Tibial artery (tissue), 4 donors: Measurements from ENCODE around the gene TRPM7.

Experiments
- DNase-seq, 2 donors: peaks; one replicate each; pipeline ENCODE4 v3.0.0-alpha.2; 2019
- H3K27ac ChIP-seq, 2 donors: fragments of 200-600 bp; sonication (generic) in 1 of 2; 1 replicate in 1 of 2; 2 replicates in 1 of 2; pipeline ENCODE4 v1.5.1; 2018 to 2019; ENCODE audit warnings: mild to moderate bottlenecking in 1 of 2
- H3K27me3 ChIP-seq, 2 donors: fragments of 200-600 bp; sonication (generic) in 1 of 2; one replicate each; pipeline versions ENCODE4 v1.5.1 to v1.6.0; 2016 to 2019
- H3K36me3 ChIP-seq, 3 donors: fragments of 200-600 bp; sonication (generic) in 2 of 3; one replicate each; pipeline ENCODE4 v1.5.1; 2016 to 2019; ENCODE audit warnings: mild to moderate bottlenecking in 2 of 3
- H3K4me1 ChIP-seq, 4 donors: fragments of 200-600 bp; sonication (generic) in 2 of 4; 1 replicate in 3 of 4; 2 replicates in 1 of 4; pipeline ENCODE4 v1.5.1; 2016 to 2019
- H3K4me3 ChIP-seq, 2 donors: fragments of 200-600 bp; sonication (generic) in 1 of 2; 1 replicate in 1 of 2; 2 replicates in 1 of 2; pipeline ENCODE4 v1.5.1; 2018 to 2019; ENCODE audit warnings: mild to moderate bottlenecking in 2 of 2
- H3K9me3 ChIP-seq, 3 donors: fragments of 200-600 bp; sonication (generic) in 1 of 3; one replicate each; pipeline ENCODE4 v1.5.1; 2016 to 2019
- intact Hi-C: fragments of 100-400 bp; cut with DNase I; formaldehyde crosslinking; loops from one replicate; pipeline ENCODE4 v1.15.0; 2023; ENCODE audit warnings: low total_unique reads
- TF ChIP-seq, protein P1 (sequence below), 2 experiments: fragments of 200-600 bp in 1 of 2; fragments of 450-650 bp in 1 of 2; IDR thresholded peaks; one replicate each; pipeline ENCODE4 v1.5.1; 2017 to 2019; ENCODE audit warnings: antibody characterized with exemption in 2 of 2, mild to moderate bottlenecking in 1 of 2, moderate library complexity in 1 of 2

TRPM7 gene

DNA sequence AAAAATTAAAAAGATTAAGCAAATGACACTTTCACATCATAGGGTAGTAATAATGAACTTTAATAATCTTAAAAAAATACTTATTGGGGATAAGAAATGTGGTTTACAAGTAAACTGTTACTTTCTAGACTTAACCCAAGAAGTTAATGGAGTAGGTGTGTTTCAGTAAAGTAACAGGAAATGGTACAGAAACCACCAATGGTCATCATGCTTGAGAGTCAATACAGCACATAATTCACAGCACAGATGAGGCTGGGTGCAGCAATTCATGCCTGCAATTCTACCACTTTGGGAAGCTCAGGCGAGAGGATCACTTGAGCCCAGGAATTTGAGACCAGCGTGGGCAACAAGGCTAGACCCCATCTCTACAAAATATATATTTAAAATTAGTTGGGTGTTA lies 128.6 kb downstream of the TRPM7 start:
- H3K4me3 ChIP-seq = no peak overlapping the region
- peaks cover 16 to 49% (median 24%) of the 10 kb centered on the region in 3 donors for H3K36me3 ChIP-seq
- no peak overlapping the region for H3K27ac ChIP-seq

GRCh38 chr15:50556642-50557371 lies 129.8 kb downstream of the TRPM7 start:
- TF ChIP-seq, protein P1, sequence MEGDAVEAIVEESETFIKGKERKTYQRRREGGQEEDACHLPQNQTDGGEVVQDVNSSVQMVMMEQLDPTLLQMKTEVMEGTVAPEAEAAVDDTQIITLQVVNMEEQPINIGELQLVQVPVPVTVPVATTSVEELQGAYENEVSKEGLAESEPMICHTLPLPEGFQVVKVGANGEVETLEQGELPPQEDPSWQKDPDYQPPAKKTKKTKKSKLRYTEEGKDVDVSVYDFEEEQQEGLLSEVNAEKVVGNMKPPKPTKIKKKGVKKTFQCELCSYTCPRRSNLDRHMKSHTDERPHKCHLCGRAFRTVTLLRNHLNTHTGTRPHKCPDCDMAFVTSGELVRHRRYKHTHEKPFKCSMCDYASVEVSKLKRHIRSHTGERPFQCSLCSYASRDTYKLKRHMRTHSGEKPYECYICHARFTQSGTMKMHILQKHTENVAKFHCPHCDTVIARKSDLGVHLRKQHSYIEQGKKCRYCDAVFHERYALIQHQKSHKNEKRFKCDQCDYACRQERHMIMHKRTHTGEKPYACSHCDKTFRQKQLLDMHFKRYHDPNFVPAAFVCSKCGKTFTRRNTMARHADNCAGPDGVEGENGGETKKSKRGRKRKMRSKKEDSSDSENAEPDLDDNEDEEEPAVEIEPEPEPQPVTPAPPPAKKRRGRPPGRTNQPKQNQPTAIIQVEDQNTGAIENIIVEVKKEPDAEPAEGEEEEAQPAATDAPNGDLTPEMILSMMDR (IDR thresholded peaks at IDR 0.05) = no peak
- Histone ChIP-seq H3K4me3 (no peak overlapping the region), H3K36me3 (peaks cover 16 to 37% (median 21%) of the 10 kb centered on the region in 3 donors), H3K27me3 (no peaks in the 10 kb centered on the region), H3K27ac (no peak overlapping the region), H3K9me3 (no peaks in the 10 kb centered on the region), H3K4me1 (no peaks in the 10 kb centered on the region)
- no peak for DNase-seq
- intact Hi-C loops = no loop called here

More for the DNA sequence above, 128.6 kb downstream of the TRPM7 start:
- Histone ChIP-seq H3K4me1 (no peaks in the 10 kb centered on the region), H3K9me3 (no peaks in the 10 kb centered on the region), H3K27me3 (no peaks in the 10 kb centered on the region)
- TF ChIP-seq, protein P1 (IDR thresholded peaks at IDR 0.05) = no peak
- DNase-seq = no peak
- intact Hi-C loops = no loop called here

GRCh38 chr15:50552238-50552637 lies 134.4 kb downstream of the TRPM7 start:
- H3K27ac ChIP-seq = no peak overlapping the region

DNA sequence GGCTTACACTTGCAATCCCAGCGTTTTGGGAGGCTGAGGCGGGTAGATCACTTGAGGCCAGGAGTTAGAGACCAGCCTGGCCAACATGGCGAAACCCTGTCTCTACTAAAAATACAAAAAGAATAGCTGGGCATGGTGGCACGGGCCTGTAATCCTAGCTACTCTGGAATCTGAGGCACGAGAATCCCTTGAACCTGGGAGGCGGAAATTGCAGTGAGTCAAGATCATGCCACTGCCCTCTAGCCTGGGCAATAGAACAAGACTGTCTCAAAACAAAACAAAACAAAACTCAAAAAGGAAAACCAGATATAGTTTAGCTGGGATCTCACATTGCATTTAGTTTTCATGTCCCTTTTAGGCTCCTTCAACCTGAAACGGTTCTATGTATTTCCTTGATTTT lies 137.3 kb downstream of the TRPM7 start:
- no peak for DNase-seq
- intact Hi-C loops = no loop called here
- Histone ChIP-seq H3K9me3 (no peaks in the 10 kb centered on the region), H3K4me3 (no peak overlapping the region), H3K27me3 (no peaks in the 10 kb centered on the region), H3K27ac (no peak overlapping the region), H3K4me1 (no peaks in the 10 kb centered on the region), H3K36me3 (no peaks in the 10 kb centered on the region)
- TF ChIP-seq, protein P1 (IDR thresholded peaks at IDR 0.05) = no peak

More at GRCh38 chr15:50552238-50552637, 134.4 kb downstream of the TRPM7 start:
- DNase-seq = no peak
- TF ChIP-seq, protein P1 (IDR thresholded peaks at IDR 0.05) = no peak
- intact Hi-C loops = no loop called here
- no peaks in the 10 kb centered on the region for H3K4me1 ChIP-seq
- no peaks in the 10 kb centered on the region for H3K9me3 ChIP-seq
- H3K4me3 ChIP-seq = no peak overlapping the region
- H3K36me3 ChIP-seq = peaks cover 0 to 4% (median 0%) of the 10 kb centered on the region in 3 donors
- H3K27me3 ChIP-seq = no peaks in the 10 kb centered on the region

DNA sequence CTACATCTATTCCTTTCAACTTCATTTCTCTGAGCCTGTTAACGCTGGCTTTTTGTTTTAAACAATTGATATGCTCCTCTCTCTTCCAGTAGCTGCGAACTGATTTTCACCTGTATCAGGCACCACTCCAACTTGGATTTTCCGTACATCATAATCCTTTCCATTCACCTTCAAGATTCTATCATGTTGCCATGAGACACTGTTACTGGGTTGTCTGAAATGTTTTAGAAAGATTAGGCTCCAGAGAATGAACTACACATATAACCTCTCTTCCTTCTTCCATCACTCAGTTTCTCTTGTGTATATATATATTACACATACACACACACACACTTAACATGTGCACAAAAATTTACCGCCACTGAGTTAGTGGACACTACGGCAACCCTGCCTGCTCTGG lies 140.0 kb downstream of the TRPM7 start, which contains the start of gene USP50:
USP50 (minus strand) TSS at position 101 of the 400 bp plus-strand sequence. CDS start 141 bp downstream, outside the sequence.
- Histone ChIP-seq H3K27me3 (no peaks in the 10 kb centered on the region), H3K27ac (no peak within 1 kb of the TSS), H3K9me3 (no peaks in the 10 kb centered on the region), H3K4me3 (no peak within 1 kb of the TSS), H3K4me1 (no peaks in the 10 kb centered on the region), H3K36me3 (no peaks in the 10 kb centered on the region)
- intact Hi-C loops = no loop called here
- DNase-seq = no peak
- TF ChIP-seq, protein P1 (IDR thresholded peaks at IDR 0.05) = no peak
